Stimulated activated CD4-positive, alpha-beta T cell treated with anti-CD3 and anti-CD28 coated beads, Interleukin-4, amount 100 ng/mL, for 4 hours (primary cell): ENCODE results near the gene PLK5.
"Not testable (repeated sequence)": the region's sequence is repeated elsewhere in the genome, so short reads cannot be mapped to it uniquely, and the experiment has no call there.

Source experiments
- DNase-seq, 2 experiments: peaks; one replicate each; pipeline ENCODE4 v3.0.0-alpha.2; 2020

The PLK5 gene

DNA sequence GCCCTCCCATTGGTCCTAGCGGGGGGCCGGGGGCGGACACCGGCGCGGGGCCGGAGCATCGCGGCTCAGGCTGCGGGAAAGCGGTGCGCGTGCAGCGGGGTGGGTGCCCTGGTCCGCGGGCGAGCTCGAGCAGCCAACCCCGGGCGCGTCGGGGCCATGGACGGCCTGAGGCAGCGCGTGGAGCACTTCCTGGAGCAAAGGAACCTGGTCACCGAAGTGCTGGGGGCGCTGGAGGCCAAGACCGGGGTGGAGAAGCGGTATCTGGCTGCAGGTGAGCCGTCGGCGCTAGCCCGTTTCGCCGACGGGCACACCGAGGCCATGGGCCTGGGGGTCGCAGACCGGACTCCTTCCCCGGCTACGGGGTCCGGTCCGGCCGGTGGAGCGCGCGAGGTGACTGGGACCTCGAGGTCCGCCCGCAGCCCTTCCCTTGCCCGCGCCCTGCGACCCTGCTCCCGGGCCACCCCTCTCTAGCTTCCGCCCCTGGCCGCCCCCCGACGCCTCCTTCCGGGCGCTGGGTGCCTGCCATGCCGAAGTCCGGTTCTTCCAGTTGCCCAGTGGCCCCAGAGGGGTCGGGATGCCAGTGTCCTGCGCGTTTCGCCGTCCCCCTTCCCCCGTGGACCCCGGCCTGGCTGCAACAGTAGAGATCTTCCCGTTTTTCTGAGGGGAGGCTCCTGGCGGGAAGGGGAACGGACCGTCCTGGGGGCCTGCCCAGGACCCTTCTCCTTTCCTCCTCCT is 32.6 kb upstream of the PLK5 start, which contains the start of gene REEP6:
TSS of gene REEP6 (plus strand) at position 68 of the 735 bp plus-strand sequence. CDS start at position 157, 89 bp downstream.
- DNase-seq: no peak

DNA sequence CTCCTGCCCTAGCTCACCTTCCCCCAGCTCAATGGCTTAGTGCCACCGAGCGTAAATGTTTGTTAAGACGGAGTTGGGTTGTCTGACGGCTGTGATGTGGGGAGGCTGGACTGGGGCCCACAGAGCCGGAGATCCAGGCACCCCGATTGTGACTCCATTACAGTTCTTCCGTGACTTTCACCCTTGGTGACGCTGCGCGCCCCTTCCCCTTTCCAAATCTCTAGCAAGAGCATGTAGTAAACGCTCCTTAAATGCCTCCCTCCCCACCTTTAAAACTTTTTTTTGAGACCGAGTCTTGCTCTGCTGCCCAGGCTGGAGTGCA is 32.1 kb upstream of the PLK5 start:
- DNase-seq: no peak

DNA sequence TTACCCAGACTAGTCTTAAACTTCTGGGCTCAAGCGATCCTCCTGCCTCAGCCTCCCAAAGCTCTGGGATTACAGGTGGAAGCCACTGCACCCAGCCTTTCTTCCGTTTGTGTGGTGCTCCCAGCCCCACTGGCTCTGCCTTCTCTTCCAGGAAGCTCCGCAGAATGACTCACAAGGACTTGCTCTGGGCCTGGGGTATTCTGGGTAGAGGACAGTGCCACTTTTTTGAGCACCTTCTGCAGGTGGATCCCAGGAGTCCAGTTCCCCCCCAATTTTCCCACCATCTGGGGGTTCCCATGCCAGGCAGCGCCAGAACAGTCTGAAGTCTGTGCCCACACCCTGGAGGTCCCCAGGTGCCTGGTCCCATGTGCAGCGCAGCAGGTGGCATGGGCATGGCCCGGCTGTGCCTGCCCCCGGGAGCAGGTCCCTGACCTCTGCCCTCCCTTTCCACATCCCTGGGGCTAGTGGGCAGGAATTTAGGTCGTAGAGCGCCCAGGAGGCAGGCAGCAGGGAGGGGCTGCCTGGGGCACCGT is 31.3 kb upstream of the PLK5 start:
- no peak for DNase-seq

DNA sequence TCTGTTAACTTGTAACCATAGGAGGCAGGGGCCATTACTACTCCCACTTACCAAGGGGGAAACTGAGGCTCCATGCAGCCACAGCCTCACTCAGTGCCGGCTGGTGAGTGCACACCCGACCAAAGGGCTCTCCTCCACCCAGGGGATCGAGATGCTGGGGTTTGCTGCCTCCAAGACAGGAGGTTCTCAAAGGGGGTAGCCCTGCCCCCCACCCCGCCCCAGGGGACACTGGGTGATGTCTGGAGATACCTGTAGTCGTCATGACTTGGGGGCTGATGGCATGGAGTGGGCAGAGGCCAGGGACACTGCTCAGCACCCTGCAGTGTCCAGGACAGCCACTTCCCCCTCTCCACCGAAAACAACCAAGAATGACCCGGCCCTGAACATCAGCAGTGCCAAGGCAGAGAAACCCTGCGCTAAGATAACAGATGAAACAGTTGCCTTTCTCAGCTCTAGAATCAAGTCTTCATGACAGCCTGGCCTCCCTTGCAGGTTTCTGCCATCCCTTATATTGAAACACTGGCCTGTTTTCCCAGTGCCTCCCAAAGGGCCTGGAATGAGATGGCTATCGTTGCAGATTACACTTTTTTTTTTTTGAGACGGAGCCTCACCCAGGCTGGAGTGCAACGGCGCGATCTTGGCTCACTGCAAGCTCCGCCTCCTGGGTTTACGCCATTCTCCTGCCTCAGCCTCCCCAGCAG is 29.6 kb upstream of the PLK5 start:
- no peak for DNase-seq

DNA sequence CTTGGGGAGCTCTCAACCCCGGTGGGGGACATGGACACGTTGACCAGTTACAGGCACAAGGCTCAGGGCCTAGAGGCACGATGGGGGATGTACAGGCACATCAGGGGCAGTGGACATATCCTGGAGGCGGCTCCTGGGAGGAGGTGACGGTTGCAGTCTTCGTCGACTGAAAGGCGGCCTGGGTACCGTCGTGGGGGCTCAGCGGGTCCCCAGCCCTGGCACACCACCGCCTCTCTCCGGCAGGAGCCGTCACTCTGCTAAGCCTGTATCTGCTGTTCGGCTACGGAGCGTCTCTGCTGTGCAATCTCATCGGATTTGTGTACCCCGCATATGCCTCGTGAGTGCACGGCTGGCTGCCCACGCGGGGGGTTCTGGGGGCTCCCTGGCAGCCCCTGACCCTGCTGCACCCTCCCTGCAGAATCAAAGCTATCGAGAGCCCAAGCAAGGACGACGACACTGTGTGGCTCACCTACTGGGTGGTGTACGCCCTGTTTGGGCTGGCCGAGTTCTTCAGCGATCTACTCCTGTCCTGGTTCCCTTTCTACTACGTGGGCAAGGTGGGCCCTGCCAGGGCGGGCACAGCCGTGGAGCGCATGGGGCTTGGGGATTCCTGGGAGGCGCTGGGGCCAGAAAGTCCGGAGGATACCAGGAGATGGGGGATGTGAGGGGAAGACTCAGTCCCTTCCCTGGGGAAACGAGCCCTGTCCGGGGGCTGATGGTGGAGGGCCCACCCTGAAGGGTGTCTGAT is 28.7 kb upstream of the PLK5 start:
- no peak for DNase-seq

DNA sequence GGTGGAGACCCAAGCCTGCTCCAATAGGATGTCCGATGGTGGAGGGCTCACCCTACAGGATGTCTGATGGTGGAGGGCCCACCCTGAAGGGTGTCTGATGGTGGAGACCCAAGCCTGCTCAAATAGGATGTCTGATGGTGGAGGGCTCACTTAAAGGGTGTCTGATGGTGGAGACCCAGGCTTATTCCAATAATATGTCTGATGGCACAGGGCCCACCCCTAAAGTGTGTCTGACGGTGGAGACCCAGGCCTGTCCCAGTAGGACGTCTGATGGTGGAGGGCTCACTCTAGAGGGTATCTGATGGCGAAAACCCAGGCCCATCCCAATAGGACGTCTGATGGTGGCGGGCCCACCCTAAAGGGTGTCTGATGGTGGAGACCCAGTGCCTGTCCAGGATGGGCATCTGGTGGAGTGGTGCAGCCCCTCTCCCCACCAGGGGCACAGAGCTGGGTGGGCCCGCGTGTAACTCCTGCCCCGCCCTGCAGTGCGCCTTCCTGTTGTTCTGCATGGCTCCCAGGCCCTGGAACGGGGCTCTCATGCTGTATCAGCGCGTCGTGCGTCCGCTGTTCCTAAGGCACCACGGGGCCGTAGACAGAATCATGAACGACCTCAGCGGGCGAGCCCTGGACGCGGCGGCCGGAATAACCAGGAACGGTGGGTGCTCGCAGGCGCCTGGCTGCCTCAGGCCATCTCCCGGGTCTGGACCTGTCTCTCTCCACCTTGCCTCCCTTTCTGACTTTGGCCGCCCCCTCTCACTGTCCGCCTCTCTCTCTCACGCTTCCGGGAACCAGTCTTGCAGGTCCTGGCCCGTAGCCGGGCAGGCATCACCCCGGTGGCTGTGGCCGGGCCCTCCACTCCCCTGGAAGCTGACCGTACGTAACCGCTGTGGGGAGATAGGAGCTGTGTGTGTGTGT is 27.8 kb upstream of the PLK5 start:
- DNase-seq: no peak

DNA sequence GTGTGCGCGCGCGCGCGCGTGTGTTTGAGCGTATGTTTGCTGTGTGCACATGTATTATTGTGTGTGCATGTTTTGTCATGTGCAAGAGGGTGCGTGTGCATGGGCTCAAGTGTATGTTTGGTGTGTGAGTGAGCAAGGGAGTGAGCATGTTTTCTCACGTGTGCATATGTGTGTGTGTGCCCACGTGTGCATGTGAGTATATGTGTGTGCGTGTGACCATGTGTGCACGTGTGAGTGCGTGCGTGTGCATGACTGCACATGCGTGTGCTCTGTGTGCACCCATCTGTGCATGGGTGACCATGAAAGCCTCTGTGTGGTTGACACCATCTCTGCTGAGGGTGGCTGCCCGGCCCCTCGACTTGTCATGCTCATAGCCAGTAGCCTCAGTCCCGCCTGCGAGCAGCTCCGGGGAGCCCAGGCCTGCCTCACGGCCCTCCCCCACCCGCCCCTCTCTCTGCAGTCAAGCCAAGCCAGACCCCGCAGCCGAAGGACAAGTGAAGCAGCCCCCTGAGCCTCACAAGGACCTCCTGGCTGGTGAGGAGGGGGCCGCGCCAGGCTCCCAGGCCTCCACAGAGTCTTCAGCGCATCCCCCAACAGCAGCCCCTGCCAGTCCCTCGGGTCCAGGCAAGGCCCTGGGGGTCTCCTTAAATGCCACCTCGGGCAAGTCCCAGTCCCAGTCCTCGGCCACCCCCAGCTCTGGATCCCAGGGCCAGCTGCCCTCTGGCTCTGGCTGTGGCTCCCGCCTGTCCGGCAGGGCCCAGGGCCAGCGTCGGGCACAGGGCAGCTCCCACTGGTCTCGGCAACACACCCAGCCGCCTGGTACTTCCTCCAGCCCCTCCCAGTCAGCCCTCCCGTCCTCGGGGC is 26.9 kb upstream of the PLK5 start:
- no peak for DNase-seq

DNA sequence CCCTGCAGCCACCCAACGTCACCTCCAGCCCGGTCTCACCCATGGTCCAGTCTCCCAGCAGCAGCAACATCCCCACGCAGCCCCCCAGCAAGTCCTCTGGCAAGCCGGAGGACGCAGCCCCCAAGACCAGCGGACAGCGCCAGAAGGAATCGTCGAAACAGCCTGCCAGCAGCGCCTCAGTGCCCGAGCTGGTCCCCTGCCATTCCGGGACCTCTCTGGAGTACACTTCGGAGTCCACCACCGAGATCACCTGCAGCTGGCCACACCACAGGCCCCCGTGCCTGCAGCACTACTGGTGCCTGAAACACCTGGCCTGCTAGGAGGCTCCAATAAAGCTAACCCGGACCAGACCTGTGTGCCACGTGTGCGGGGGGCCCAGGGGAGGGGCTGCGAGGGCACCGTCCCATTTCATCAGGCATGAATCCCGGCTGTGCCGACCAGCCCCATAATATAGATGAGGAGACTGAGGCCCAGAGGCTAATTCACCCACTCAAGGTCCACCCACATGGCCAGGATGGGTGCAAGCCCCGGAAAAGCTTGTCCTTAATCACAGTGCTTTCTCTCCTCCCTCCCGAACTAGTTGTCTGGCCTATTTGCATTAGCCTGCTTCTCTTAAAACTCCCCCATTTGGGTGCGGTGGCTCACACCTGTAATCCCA is 26.2 kb upstream of the PLK5 start:
- no peak for DNase-seq

DNA sequence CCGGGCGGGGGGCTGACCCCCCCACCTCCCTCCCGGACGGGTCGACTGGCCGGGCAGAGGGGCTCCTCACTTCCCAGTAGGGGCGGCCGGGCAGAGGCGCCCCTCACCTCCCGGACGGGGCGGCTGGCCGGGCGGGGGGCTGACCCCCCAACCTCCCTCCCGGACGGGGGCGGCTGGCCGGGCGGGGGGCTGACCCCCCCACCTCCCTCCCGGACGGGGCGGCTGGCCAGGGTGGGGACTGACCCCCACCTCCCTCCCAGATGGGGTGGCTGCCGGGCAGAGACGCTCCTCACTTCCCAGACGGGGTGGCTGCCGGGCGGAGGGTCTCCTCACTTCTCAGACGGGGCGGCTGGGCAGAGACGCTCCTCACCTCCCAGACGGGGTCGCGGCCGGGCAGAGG is 24.6 kb upstream of the PLK5 start:
- DNase-seq: not testable (repeated sequence)

DNA sequence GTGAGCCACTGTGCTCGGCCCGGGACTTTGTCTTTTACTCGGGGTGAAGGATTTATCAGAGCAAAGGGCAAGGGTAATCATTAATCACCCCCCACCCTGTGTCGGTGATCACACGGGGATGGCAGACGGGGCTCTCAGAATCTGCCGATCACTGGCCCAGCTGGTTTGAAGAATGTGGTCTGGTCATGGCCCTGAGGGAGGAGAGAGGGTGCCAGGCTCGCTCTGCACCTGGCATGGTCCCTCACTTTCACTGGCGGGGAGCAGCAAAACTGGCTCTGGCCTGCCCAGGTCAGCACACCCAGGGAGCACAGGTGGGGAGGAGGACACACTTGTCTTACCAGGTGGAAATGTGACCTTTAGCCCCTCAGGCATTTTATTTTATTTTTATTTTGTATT is 22.7 kb upstream of the PLK5 start:
- DNase-seq: no peak

DNA sequence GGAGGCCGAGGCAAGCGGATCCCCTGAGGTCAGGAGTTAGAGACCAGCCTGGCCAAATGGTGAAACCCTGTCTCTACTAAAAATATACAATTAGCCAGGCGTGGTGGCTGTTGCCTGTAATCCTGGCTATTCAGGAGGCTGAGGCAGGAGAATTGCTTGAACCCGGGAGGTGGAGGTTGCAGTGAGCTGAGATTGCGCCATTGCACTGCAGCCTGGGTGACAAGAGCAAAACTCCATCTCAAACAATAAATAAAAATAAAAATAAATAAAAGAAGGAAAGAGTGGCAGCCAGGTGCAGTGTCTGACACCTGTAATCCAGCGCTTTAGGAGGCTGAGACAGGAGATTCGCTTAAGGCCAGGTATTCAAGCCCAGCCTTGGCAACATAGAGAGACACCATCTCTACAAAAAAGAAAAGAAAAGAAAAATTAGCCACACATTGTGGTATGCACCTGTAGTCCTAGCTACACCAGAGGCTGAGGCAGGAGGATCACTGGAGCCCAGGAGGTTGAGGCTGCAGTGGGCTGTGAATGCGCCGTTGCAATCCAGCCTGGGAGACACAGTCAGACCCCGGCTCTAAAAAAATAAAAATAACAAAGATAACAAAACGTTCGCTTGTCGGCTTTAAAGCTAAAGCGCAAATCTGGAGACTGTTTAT is 21.3 kb upstream of the PLK5 start:
- DNase-seq: no peak

DNA sequence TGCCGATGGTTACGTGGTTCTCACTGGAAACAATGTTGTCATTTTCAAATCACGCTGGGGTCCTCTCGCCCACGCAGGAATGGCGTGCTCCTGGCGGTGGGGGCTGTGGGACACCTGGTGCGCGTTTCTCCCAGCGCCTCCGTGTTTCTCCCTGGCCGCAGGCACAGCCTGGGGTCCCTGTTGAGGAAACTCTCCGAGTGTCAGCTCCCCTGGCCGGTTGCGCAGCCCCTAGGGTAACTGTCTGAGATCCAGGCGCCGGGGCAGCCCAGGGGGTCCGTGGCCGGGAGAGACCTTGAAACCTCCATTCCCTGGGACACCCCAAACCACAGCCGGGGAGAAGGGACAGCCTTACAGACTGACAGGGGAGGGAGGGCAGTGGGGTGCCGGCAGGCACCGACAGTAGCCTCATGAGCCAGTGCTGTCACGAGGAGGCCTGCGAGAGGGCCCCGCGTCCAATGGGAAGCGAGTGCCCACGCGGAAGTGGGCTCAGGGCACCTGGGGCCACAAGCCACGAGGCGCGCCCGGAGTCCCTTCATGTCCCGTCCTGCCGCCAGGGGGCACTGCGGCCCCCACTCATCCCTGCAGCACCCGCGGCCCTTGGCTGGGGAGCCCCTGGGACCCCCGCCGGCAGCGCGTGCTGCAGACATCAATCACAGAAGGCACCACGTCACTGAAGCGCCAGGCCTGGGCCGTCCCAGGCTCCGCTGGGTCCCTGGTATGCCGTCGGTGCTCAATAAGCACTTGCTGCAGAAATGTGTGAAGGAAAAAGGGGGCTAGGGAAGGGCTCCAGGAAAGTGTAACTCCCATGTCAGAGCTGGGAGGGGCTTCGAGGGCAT is 20.6 kb upstream of the PLK5 start:
- peak; percentile 58 to 69 for DNase-seq

DNA sequence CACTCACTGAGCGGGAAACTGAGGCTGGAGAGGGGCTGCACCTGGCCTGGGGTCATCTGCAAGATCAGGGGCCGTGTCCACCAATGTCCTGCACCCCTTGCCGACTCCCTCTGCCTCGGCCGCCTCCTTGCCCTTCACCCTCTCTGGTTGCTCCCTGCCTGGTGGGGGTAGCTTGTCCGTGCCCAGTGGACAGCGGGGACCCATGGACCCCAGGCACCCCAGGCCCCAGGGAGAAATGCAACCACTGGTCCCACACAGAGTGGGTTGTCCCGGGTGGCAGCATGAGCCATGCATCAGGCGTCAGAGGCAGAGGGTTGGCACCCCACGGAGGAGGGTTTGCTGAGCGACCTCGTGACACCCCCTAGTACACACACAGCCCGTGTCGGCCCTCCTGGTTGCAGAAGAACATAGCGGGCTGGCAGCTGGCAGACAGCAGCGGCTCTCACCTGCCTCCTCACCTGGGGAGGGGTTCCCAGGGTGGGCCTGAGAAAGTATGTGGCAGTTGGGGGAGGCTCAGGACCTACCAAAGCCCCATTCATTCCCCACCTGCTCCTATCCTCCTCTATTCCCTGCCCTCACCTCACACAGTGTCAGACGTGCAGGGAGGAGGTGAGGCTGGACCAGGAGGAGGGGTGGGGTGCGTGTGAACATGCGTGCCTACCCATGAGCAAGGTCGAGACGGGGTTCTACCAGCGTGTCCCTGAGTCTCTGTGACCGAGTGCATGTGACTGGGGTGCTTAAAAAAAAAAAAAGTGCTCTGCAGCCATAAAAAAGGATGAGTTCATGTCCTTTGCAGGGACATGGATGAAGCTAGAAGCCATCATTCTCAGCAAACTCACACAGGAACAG is 19.7 kb upstream of the PLK5 start:
- no peak for DNase-seq

DNA sequence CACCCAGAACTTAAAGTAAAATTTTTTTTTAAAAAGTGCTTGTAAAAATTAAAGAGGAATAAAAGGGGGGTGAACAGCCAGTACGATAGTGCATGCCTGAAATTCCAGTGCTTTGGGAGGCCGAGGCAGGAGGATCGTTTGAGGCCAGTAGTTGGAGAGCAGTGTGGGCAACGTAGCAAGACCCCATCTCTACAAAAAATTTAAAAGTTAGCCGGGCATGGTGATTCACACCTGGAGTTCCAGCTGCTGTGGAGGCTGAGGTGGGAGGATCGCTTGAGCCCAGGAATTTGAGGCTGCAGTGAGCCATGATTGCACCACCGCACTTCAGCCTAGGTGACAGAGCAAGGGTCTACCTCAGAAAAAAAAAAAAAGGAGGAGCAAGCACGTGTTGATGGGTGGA is 18.9 kb upstream of the PLK5 start:
- no peak for DNase-seq

DNA sequence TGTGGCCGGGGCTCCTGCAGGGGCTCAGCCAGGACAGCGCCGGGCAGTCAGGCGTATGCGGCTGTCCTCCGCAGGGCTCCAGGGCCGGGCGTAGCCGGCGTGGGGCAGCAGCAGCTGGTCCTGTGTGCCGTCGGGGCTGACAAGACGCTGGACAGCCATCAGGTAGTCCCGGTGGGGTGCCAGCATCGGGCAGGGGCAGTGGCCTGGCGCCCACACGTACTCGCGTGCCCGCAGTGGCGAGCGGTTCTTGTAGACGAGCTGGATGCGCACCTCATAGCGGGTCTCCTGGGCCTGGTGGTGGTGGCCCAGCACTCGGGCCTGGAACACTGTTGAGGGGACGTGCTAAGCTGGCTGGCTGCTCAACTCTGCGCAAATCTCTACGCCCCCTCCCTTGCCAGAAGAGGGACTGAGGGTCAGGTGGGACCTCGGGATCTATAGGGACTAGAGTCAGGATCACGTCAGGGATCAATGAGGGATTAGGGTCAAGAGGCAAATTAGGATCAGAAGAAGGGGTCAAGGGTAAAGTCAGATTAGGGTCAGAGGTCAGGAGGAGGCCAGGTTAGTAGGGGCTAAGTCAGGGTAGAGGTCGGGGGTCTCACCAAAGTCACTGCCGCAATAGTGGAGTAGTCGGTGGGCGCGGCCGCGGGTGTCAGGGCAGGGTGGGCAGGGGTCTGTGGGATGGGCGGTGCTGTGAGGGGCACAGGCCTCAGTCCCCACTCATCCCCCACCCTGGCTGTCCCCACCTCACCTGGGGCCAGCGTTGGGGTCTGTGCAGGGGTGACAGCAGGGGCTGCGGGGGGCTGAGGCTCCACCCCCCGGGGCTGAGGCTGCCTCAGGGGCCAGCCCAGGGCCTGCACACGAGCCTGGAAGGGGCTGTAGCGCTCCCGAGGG is 17.6 kb upstream of the PLK5 start:
- DNase-seq: no peak

DNA sequence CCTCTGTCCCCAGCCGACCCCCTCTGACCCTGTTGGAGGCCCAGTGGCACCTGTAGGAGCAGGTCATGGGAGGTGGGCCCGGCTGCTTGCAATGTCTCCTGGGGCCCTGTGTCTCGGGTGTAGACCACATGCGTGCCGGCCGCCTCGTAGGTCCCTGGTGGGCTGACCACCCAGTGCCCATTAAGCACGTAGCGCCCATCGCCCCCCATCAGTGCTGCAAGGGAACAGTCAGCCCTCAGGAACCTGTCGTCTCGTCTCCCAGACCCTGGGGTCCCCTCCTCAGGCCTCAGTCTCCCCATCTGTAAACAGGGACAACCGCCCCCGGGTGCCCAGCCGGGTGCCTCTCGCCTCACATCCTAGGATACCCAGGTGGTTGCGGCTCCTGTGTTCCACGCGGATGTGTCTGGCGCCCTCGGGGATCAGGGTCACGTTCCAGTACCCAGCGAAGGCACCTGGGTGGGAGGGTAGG is 16.7 kb upstream of the PLK5 start:
- DNase-seq: no peak

DNA sequence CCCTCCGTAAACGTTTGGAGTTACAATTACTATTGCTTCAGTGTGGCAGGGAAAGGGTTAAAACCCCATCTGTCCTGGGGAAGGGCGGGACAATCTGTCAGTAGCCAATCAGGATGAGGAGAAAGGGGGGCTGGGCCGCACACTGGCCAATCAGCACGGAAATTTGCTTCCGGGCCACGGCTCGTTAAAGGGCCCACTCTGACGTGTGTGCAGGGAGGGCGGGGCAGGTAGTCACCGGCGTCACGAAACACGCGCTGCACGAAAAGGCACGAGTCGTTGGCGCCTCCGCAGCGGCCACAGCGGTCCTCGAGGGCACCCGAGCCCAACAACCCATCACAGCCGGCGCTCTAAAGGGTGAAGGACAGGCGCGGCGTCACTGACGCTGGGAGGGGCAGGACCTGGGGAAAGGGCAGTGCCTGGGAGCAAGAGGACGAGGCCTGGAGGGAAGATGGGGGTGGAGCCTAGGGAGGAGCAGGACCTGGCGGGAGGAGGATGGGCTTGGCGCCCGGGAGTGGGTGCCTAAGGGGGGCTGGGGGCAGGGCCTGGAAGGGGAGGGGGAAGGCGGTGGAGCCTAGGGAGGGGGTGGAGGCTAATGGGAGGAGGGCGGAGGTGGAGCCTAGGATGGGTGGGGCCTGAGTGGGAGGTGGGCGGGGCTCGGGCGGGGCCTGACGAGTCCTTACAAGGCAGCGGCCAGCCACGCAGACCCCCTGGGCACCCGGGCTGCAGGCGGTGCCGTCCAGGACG is 15.9 kb upstream of the PLK5 start:
- DNase-seq: peak; percentile 85 to 93
